NCI-H510A treated with DMSO at 0.1 percent for 48 hours (cell line): ENCODE results near the gene IPCEF1.
"Not testable (repeated sequence)": the region's sequence is repeated elsewhere in the genome, so short reads cannot be mapped to it uniquely, and the experiment has no call there.

ENCODE experiments used
- DNase-seq: peaks from one replicate; lab custom pipeline; 2025; lab: John Stamatoyannopoulos, UW

Gene IPCEF1

GRCh38 chr6:154371281-154371680, 14.7 kb upstream of the IPCEF1 start:
- DNase-seq, result no peak

GRCh38 chr6:154370545-154370944, 13.9 kb upstream of the IPCEF1 start:
- peak; percentile 10 for DNase-seq

- DNase-seq, result no peak
Measured at GRCh38 chr6:154367839-154368695, 11.5 kb upstream of the IPCEF1 start.

- DNase-seq, result no peak
Measured at GRCh38 chr6:154367336-154367735, 10.7 kb upstream of the IPCEF1 start.

- DNase-seq, result no peak
Measured at GRCh38 chr6:154363821-154364220, 7.2 kb upstream of the IPCEF1 start.

- no peak for DNase-seq
Measured at GRCh38 chr6:154361476-154361875, 4.9 kb upstream of the IPCEF1 start.

GRCh38 chr6:154360476-154360875, 3.9 kb upstream of the IPCEF1 start:
- no peak for DNase-seq

GRCh38 chr6:154359679-154360078, 3.1 kb upstream of the IPCEF1 start:
- no peak for DNase-seq

- DNase-seq, result no peak
Measured at GRCh38 chr6:154359161-154359574, 2.6 kb upstream of the IPCEF1 start.

GRCh38 chr6:154358019-154358545, 1.5 kb upstream of the IPCEF1 start:
- DNase-seq, result no peak

- no peak for DNase-seq
Measured at GRCh38 chr6:154356113-154356512, 490 bp downstream of the IPCEF1 start.

GRCh38 chr6:154354265-154354777, 2.3 kb downstream of the IPCEF1 start:
- DNase-seq, result no peak

- DNase-seq, result no peak
Measured at GRCh38 chr6:154353626-154354025, 3.0 kb downstream of the IPCEF1 start.

GRCh38 chr6:154352898-154353585, 3.6 kb downstream of the IPCEF1 start:
- no peak for DNase-seq

- DNase-seq, result no peak
Measured at GRCh38 chr6:154350293-154350692, 6.3 kb downstream of the IPCEF1 start.

- no peak for DNase-seq
Measured at GRCh38 chr6:154347981-154348380, 8.6 kb downstream of the IPCEF1 start.

- DNase-seq, result no peak
Measured at GRCh38 chr6:154345811-154346210, 10.8 kb downstream of the IPCEF1 start.

- peak; percentile 93 for DNase-seq
Measured at GRCh38 chr6:154343473-154344308, 12.9 kb downstream of the IPCEF1 start.

GRCh38 chr6:154341871-154342270, 14.7 kb downstream of the IPCEF1 start:
- DNase-seq, result no peak

GRCh38 chr6:154341336-154341735, 15.3 kb downstream of the IPCEF1 start:
- DNase-seq, result no peak

GRCh38 chr6:154337406-154338005, 19.1 kb downstream of the IPCEF1 start:
- no peak for DNase-seq

- DNase-seq, result not testable (repeated sequence)
Measured at GRCh38 chr6:154334147-154334546, 22.5 kb downstream of the IPCEF1 start.
